ENCODE results near the gene UBAP2L.

The UBAP2L gene, protein sequence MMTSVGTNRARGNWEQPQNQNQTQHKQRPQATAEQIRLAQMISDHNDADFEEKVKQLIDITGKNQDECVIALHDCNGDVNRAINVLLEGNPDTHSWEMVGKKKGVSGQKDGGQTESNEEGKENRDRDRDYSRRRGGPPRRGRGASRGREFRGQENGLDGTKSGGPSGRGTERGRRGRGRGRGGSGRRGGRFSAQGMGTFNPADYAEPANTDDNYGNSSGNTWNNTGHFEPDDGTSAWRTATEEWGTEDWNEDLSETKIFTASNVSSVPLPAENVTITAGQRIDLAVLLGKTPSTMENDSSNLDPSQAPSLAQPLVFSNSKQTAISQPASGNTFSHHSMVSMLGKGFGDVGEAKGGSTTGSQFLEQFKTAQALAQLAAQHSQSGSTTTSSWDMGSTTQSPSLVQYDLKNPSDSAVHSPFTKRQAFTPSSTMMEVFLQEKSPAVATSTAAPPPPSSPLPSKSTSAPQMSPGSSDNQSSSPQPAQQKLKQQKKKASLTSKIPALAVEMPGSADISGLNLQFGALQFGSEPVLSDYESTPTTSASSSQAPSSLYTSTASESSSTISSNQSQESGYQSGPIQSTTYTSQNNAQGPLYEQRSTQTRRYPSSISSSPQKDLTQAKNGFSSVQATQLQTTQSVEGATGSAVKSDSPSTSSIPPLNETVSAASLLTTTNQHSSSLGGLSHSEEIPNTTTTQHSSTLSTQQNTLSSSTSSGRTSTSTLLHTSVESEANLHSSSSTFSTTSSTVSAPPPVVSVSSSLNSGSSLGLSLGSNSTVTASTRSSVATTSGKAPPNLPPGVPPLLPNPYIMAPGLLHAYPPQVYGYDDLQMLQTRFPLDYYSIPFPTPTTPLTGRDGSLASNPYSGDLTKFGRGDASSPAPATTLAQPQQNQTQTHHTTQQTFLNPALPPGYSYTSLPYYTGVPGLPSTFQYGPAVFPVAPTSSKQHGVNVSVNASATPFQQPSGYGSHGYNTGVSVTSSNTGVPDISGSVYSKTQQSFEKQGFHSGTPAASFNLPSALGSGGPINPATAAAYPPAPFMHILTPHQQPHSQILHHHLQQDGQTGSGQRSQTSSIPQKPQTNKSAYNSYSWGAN

DNA sequence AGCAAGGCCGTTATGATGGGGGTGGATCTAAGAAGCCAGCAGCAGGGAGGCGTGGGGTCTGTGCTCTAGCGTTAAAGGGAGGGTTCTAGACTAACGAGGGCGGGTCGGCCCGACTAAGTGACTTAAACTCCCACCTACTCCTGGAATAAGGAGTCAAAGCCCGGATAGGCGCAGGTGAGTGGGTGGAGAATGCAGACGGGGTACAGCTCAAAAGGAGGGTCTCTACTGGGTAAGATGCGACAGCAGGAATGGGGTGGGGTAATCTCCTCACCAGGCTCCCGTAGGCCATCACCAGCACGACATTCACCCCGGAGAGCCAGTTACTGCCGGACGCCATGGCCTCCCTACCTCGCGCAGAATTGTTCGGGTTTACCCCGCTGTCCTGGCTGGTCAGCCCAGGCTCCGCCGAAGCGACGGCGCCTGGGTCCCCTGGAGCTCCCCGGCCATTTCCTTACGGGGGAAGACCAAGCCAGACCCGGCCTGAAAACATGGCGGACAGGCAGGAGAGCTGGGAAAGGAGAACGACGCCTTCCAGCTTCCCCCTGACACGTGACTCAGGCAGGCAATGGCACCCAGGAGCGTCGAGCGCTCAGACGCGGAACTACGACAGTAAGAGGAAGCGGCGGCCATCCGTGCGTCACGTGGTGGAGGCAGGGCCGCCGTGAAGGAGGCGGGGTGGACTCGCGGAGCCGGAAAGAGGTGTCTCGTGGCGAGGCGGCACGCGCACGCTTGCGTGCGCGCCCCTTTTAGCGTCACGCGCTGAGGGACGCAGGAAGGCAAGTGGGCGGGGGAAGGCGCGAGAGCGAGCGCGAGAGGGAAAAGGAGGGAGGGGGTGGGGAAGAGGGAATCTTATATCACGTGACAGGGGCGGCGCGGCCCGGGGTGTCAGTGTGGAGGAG lies at the start of gene UBAP2L:
Gene UBAP2L (plus strand): TSS at position 885 of the 899 bp plus-strand sequence. CDS start 4,169 bp downstream, outside the sequence.
- DNase-seq: peak; percentile 99

DNA sequence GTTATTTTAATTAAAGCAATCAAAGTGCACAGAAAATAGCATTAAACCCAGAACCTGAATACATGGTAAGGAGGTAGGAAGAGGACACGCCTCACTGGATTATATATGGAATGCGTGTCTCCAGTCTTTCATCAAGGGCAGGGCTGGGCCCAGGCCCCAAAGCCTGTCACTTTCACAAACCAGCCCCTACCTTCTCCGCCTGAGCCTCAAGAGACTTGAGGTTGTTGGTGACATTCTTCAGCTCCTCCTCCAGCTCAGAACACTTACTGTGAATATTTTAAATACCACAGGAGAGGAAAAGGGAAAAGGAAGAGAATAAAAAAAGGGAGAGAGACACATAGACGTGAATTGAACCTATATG lies 49.6 kb upstream of the UBAP2L start:
- no peak for DNase-seq

DNA sequence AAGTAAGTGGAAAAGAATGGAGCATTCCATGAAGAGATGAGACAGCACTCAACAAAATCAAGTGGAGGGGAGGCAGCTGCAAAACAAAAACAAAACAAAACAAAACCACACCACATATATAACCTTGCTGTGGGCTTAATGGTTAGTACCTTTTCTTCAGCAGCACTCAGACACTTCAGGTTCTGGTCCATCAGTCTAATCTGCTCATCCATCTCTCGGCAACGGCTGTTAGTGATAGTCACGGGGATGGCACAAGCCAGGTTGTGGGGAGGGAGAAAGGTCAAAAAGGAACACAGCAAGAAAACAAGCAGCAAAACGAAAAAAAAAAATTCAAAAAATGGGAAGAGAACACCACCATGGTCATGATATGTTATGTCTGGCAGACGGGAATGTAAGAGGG lies 48.9 kb upstream of the UBAP2L start:
- DNase-seq: no peak

DNA sequence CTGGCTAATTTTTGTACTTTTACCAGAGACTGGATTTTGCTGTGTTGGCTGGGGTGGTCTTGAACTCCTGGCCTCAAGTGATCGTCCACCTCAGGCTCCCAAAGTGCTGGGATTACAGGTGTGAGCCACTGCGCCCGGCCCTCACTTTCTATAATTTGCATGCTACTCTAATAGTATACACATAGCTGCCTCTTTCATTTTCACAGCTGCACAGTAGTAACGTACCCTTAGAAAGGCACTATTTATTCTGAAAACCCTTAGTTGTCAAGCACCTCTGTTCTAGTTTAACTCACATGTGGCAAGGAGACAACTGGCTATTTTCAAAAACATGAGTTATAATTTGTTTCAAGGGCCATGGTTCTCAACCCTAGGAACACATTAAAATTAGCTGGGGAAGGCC lies 46.1 kb upstream of the UBAP2L start:
- no peak for DNase-seq

DNA sequence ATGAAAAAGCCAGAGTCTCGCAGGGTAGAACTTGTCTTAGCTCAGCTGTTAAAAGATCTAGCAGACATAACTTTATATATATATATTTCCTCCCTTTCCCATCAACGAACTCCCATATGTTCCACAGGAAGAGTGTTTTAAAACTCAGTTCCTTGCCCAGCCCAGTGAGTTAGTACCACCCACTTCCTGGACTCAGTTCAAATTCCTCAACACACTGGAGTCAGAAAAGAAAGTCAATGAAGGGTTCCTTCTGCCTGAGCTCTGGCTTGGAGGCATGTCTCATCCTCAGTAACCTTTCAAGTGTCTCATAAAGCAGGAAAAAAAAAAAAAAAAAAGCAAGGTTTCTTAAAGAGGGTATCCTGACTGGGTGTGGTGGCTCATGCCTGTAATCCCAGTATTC lies 44.4 kb upstream of the UBAP2L start:
- no peak for DNase-seq

DNA sequence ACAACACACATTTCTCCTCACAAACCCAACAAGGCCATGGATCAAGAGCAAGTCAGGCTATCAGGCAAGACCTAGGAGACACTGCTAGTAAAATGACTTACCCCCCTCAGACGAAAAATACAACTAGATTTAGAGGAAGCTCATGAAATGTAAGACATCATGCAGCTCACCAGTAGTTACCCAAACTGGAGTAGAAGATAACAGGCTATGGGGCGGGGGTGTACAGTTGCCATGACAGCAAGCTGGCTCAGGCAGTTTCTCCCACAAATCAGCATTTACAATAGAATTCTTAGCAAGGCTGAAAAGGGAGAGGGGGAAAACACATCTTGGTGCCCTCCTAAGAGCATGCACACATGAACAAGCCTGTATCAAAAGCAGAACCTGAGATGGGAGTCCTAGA lies 42.7 kb upstream of the UBAP2L start:
- DNase-seq: no peak

DNA sequence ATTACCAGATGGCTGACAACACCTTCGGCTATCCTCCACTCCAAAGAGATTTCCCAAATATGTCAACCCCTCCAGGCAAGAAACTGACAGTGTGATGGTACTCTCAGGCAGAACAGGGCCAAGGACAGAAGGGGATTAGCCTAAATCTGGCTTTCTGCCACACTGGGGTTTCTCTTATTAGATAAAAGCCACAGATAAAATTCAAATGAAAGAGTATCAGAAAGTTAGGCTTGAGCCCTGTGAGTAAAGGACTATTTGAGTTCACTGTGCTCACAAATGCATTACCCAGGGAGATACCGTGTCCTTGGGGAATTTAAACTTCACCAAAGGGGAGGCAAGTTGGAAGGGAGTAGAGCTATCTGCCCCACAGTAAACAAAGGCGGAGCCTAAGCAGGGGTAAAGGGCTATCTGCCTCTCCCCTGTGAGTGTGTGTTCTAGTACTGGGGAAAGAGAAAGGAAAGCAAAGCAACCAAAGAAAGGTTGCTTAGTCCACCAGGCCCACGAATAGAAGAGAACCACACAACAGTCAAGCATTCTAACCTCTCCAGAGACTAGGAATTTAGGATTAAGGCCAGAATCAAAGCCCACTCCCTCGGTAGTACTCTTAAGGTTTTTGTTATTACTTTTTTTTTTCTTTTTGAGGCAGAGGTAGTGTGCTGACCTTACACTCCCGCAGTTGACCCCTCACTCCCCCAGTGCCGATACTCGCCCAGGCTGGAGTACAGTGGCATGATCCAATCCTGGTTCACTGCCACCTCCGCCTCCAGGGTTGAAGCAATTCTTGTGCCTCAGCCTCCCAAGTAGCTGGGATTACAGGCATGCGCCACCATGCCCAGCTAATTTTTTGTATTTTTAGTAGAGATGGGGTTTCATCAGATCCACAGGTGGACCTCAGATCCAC lies 41.6 kb upstream of the UBAP2L start:
- no peak for DNase-seq

DNA sequence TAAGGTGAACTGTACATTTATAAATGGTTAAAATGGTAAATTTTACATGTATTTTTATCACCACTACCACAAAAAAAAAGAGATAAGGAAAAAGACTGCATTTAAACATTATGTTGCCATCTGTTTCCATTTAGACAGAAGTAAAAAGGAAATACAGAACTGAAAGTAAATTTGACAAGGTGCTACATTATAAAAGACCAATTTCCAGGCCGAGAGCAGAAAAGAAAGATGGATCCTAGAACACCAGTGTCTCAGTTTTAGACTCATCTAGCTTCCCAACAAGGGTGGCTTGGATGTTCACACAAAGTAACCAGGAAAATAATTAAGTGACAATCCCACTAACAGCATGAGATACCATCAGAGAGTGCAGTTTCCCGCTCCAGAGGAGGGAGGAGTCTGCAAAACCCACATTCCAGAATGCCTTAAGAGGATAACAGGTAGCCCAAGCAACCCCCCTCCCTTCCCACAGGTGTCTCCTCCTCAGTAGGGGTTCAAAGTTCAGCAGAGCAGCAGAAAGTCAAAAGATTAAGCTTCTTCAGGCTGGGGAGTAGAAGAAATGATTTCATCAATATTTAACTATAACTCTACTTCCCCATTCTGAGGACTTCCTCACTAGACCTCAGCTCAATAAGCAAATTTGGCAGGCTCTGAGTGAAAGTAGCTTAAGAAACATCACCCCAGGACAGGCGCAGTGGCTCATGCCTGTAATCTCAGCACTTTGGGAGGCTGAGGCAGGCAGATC lies 40.6 kb upstream of the UBAP2L start:
- no peak for DNase-seq

DNA sequence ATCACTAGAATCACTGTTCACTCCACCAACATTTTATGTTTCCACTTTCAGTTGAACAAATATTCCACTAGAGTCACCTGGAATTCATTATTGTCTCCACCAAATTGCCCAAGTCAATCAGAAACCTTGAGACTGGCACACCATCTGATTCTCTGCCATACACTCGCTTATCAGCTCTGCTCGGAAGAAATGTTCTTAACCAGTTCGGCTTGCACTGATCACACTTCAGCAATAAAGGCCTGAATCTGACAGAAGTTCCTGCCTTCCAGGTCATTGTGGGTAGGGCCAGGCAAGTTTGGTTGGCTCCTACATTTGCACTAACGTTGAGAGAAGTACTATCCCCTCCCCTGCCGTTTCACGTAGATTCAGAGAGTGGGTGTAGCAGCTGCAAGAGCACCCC lies 38.8 kb upstream of the UBAP2L start:
- DNase-seq: no peak

DNA sequence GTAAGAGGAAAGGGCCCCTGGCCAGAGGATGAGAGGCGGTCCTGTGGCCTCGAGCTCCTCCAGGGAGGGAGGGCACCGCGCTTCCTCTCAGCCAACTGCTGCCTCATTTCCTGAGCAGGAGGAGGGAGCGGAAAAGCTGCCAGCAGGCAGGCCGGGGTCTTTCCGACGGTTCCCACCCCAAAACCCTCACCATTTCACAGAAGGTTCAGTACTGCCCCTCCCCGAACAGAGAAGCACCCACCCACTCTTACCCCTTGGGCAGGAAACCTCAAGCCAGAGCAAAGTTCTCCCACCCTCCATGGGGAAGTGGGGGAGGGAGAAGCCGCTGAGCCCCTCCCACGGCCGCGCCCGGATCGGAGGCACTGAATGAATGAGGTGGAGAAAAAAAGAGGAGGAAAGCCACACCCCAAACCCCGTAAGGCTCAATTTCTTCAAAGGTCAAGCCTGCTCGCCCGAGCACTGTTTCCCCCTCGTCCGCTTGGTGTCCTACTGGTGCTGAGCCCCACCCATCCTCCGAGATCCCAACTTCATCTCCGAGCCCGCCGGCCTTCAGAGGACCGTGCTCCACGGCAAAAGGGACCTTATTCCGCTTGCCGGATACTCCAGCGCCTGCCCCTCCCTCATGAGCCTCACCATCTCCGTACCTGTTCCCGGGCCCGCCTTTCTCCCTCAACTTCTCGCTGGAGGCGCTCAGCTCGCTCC lies 38.3 kb upstream of the UBAP2L start:
- DNase-seq: no peak

DNA sequence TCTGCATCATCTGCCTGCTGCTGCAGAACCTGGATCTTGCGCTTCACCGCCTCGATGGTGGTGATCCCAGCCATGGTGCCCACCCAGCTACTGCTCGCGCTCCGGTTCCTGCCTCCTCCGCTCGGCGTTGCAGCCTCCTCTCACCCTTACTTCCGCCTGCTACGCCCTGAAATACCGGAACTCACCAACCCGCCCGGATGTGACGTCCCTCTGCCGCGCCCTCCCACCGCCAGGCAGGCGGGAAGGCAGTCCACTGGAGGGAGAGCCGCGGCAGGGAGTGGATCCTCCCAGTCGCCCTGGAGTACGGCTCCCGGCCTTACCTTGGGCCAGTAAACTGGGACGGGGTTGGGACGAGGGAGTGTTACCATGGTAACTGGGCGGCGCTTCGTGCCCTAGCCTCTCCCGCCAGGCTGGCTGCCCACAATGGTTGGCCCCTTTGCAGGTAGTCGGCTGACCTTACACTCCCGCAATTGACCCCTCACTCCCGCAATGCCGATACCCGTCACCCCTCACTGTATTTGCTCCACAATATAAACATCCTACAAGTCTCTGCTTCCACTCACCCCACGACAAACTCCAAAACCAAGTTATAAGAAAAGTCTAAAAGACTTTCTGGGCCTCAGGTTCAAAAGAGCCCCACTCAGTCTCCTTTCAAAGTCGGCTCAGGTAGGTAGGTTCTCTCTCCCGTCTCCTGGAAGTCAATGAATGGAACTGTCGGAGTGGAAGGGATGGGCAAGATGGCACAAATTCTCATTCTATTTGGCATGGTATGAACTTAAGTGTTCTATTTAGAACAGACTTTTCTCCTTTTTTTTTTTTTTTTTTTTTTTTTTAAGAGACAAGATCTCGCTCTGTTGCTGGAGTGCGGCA lies 37.5 kb upstream of the UBAP2L start:
- DNase-seq: peak; percentile 97

DNA sequence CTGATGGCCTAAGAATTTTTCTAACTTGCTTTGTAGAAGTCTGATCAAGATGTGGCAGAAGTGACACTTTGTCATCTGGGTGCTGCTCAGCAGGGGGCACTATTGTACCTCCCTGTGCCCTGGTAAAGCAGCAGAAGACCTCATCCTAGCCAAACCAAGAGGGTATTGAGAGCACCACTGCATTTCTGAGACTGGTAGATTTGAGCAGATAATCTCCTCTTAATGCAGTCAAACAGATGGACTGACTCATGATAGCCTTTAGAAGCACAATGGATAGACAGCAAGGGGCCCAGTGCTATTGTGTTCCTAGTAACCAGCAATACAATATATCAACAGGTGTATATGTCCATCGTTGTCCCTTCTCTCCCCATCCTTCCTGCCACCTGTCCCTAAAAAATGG lies 34.6 kb upstream of the UBAP2L start:
- no peak for DNase-seq

DNA sequence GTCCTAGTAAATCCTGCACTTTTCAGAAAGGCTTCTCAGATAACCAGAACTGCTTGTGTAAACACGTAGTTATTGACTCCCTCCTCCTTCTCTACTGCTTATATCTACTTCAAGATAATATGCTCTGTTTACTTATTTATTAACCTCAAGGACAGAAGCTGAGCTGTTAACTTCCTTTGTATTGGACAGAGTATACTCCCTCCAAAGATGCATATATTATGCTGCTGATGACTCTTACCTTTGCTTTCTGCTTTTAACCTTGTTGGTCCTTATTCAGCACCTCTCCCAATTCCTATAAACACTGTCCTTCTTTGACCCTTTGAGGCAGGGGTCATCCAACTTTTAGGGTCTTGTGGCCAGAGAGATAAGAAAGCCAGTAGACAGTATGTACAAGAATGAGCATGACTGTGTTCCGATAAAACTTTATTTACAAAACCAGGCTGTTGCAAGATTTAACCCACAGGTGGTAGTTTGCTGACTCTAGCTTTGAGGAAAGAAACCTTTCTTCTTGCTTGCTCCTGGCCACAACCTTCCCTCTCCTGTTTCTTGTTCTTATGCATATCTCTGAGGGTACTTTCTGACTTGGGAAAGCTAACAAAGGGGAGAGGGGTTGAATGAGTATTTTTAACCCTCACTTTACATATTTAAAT lies 33.8 kb upstream of the UBAP2L start:
- no peak for DNase-seq

DNA sequence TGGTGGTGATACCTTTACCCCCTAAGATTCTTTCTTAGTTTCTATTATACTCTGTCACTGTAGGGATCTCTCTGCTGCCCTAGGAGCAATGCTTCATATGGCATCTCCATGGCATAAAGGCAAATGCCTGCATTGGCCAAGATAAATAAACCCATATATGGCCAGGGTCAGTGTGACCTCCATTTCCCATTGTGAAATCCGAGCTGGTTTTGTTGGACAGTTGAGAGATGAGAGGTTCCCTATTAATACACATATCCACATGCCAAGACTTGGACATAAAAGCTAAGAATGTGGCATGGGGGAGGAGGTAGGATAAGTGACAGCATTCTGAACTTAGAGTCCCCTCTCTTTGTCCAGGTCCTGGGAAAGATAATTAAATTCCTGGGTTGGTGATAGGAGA lies 30.2 kb upstream of the UBAP2L start:
- DNase-seq: no peak

DNA sequence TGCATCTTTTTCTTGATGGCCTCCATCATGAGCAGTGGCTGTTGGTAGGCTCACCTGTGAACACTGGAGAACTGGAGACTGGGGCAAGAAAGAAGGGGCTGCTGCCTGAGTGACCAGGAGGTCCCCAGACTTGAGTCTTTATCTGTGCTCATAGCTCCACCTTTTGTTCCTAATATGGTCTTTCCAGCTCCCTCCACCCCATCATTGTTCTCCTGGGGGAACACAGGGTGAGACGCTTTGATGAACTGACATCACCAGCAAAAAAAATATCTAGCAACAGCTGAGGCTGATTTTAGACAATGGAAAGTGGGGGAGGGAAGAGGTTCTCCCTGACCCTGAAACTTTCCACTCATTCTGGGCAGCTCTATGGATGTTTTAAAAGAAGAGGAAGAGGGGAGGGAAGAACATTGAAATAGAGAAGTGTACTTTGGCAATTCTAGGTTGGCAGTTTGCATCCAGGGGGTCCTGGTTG lies 28.7 kb upstream of the UBAP2L start, which contains the start of gene TPM3:
Gene TPM3 (minus strand): TSS at position 111 of the 472 bp plus-strand sequence. CDS start 82 bp downstream, at position 29.
- DNase-seq: no peak

DNA sequence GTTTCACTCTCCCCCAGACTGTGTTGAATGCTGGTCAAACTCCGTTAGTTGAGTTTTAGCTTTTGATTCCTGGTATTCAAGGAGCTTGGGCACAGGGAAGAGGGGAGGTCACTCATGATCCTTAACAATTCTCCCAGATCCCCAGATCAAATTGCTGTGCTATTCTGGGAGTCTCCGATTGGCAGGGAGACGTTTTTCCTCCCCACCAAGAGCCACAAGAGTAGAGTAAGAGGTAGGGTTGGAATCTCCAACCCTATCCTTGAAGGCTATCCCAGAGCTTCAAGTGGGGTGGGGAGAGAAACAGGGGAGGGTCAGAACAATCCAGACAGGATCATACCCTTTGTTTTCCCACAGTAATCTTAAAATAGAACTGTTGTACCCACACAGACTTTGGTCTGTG lies 28.3 kb upstream of the UBAP2L start:
- DNase-seq: no peak

DNA sequence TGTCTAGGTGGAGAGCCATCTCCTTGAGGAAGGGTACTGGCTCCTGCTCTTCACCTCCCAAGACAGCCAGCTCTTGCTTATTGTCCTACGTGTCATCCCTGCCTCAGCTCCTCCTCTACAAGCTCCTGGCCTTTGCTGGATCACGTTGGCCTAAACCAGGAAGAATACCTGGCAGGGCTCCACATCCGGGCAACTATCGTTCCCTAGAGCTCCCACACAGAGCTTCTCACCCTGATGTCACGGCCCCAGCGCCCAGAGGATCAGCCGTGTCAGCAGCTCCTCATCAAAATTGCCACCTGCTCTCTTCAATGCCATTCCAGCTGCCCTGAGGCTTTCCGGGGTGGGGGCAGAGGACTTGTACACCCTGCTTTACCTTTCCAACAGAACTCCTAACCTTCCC lies 26.9 kb upstream of the UBAP2L start:
- DNase-seq: no peak
